IMR-90 (cell line): ENCODE measurements around the gene TNRC6B. TPM values are rescaled to one million over a fixed set of nuclear protein-coding genes. Genes with fewer than 3 reads are reported as not detected.

Experiments used
- ATAC-seq: fragments of 200-7000 bp; cut with Tn5 transposase; 2 replicates; pipeline ENCODE4 v1.9.1; 2020; ENCODE audit warnings: low read depth, mild to moderate bottlenecking, moderate library complexity
- BruUV-seq: library from RNA; stranded (reverse); fragments of 400-500 nt; replicated peaks from 2 replicates; lab custom pipeline; 2021; lab: Mats Ljungman, UMichigan
- CTCF ChIA-PET: fragments of 300-600 bp; formaldehyde crosslinking; extraction: SDS; loops from one replicate; lab custom pipeline; 2021; ENCODE audit warnings: antibody characterized with exemption; lab: Yijun Ruan, JAX
- POLR2A ChIA-PET: fragments of 300-600 bp; sonication (Branson Sonifier 250); formaldehyde crosslinking; loops from one replicate; lab custom pipeline; 2022; ENCODE audit warnings: antibody characterized with exemption; ENCODE audit not compliant: unreplicated experiment; lab: Charles Lee
- DNase-seq: peaks from one replicate; pipeline ENCODE4 v3.0.0; 2013
- H2AFZ ChIP-seq: replicated peaks from 2 replicates; pipeline ENCODE3; 2013; ENCODE audit warnings: low read length, mild to moderate bottlenecking; ENCODE audit not compliant: poor library complexity
- H2AK5ac ChIP-seq: 2 replicates; pipeline ENCODE4 v1.6.1; 2013; ENCODE audit warnings: low read depth, low read length, inconsistent platforms
- H2AK9ac ChIP-seq: replicated peaks from 2 replicates; pipeline ENCODE3; 2013; ENCODE audit warnings: mild to moderate bottlenecking, low read depth, low read length, moderate library complexity; ENCODE audit not compliant: poor library complexity
- H2BK120ac ChIP-seq: 2 replicates; pipeline ENCODE4 v1.6.1; 2013; ENCODE audit warnings: low read depth, low read length, inconsistent platforms
- H2BK15ac ChIP-seq: 3 replicates; pipeline ENCODE4 v1.6.1; 2013; ENCODE audit warnings: low read depth, low read length, inconsistent platforms
- H2BK20ac ChIP-seq: 2 replicates; pipeline ENCODE4 v1.6.1; 2013; ENCODE audit warnings: low read depth, mild to moderate bottlenecking, inconsistent platforms, low read length, moderate library complexity
- H2BK5ac ChIP-seq: 2 replicates; pipeline ENCODE4 v1.6.1; 2013; ENCODE audit warnings: mild to moderate bottlenecking, low read depth, low read length, inconsistent platforms; ENCODE audit not compliant: poor library complexity, severe bottlenecking
- H3K14ac ChIP-seq: replicated peaks from 2 replicates; pipeline ENCODE4 v1.6.1; 2013; ENCODE audit warnings: low read depth, low read length, inconsistent platforms
- H3K18ac ChIP-seq: 2 replicates; pipeline ENCODE4 v1.6.1; 2013; ENCODE audit warnings: low read depth, low read length, control low read depth
- H3K23ac ChIP-seq: 2 replicates; pipeline ENCODE4 v1.6.1; 2013; ENCODE audit warnings: low read depth, low read length, inconsistent platforms
- H3K27ac ChIP-seq: 2 replicates; pipeline ENCODE4 v1.5.1; 2013; ENCODE audit warnings: mild to moderate bottlenecking, control low read depth, low read length; ENCODE audit not compliant: insufficient read depth
- H3K27me3 ChIP-seq: 2 replicates; pipeline ENCODE4 v1.6.1; 2013; ENCODE audit warnings: low read length; ENCODE audit not compliant: control insufficient read depth, insufficient read depth
- H3K36me3 ChIP-seq: 2 replicates; pipeline ENCODE4 v1.6.1; 2013; ENCODE audit warnings: low read length, mixed read lengths; ENCODE audit not compliant: control insufficient read depth, insufficient read depth
- H3K4ac ChIP-seq: 2 replicates; pipeline ENCODE4 v1.6.1; 2013; ENCODE audit warnings: low read depth, low read length, inconsistent platforms
- H3K4me1 ChIP-seq: 2 replicates; pipeline ENCODE4 v1.6.1; 2013; ENCODE audit warnings: low read length, mixed read lengths; ENCODE audit not compliant: control insufficient read depth, insufficient read depth
- H3K4me2 ChIP-seq: 2 replicates; pipeline ENCODE4 v1.6.1; 2013; ENCODE audit warnings: low read depth, mild to moderate bottlenecking, control low read depth, low read length, moderate library complexity
- H3K4me3 ChIP-seq: 2 replicates; pipeline ENCODE4 v1.5.1; 2013; ENCODE audit warnings: low read depth, mild to moderate bottlenecking, control low read depth, low read length, moderate library complexity; ENCODE audit not compliant: insufficient read depth
- H3K56ac ChIP-seq: 2 replicates; pipeline ENCODE4 v1.6.1; 2013; ENCODE audit warnings: low read length, inconsistent platforms; ENCODE audit not compliant: insufficient read depth; ENCODE audit errors: extremely low read depth
- H3K79me1 ChIP-seq, 2 experiments: 2 replicates each; pipeline ENCODE4 v1.6.1; 2013; ENCODE audit warnings: low read length in 2 of 2, inconsistent platforms in 1 of 2, low read depth in 1 of 2
- H3K9ac ChIP-seq: 2 replicates; pipeline ENCODE4 v1.6.1; 2013; ENCODE audit warnings: low read depth, low read length, control low read depth
- H3K9me1 ChIP-seq: 2 replicates; pipeline ENCODE4 v1.6.1; 2013; ENCODE audit warnings: low read length, inconsistent platforms; ENCODE audit not compliant: insufficient read depth
- H3K9me3 ChIP-seq: 2 replicates; pipeline ENCODE4 v1.6.1; 2013; ENCODE audit warnings: low read length; ENCODE audit not compliant: control insufficient read depth, insufficient read depth
- H4K20me1 ChIP-seq: 2 replicates; pipeline ENCODE4 v1.6.1; 2013; ENCODE audit warnings: low read length, inconsistent platforms; ENCODE audit not compliant: insufficient read depth
- H4K5ac ChIP-seq: 2 replicates; pipeline ENCODE4 v1.6.1; 2013; ENCODE audit warnings: mild to moderate bottlenecking, low read depth, low read length, control low read depth
- H4K8ac ChIP-seq, 2 experiments: 2 replicates each; pipeline ENCODE4 v1.6.1; 2013; ENCODE audit warnings: low read depth in 2 of 2, low read length in 2 of 2, control low read depth in 1 of 2, inconsistent platforms in 1 of 2
- H4K91ac ChIP-seq: 2 replicates; pipeline ENCODE4 v1.6.1; 2013; ENCODE audit warnings: low read depth, low read length, inconsistent platforms; ENCODE audit not compliant: insufficient read depth
- BHLHE40 ChIP-seq: fragments of 150-350 bp; IDR thresholded peaks from 2 replicates; pipeline ENCODE4 v1.6.1; 2016; ENCODE audit warnings: mild to moderate bottlenecking, low read depth, low read length
- CEBPB ChIP-seq: IDR thresholded peaks from 2 replicates; pipeline ENCODE4 v1.6.1; 2012; ENCODE audit warnings: low read depth, low read length, improper control_type of control experiment
- CHD1 ChIP-seq: IDR thresholded peaks from 2 replicates; pipeline ENCODE4 v1.6.1; 2012; ENCODE audit warnings: low read depth, low read length, improper control_type of control experiment
- CTCF ChIP-seq: conservative IDR thresholded peaks from 2 replicates; pipeline ENCODE4 v1.5.1; 2012; ENCODE audit warnings: mild to moderate bottlenecking, low read depth, low read length, improper control_type of control experiment
- FOS ChIP-seq: fragments of 150-350 bp; IDR thresholded peaks from 2 replicates; pipeline ENCODE4 v1.6.1; 2016; ENCODE audit warnings: low read depth, low read length
- MAFK ChIP-seq: IDR thresholded peaks from 2 replicates; pipeline ENCODE4 v1.6.1; 2012; ENCODE audit warnings: low read depth, low read length, improper control_type of control experiment
- MAZ ChIP-seq: IDR thresholded peaks from 2 replicates; pipeline ENCODE4 v1.6.1; 2012; ENCODE audit warnings: low read depth, mild to moderate bottlenecking, low read length, improper control_type of control experiment, moderate library complexity, borderline replicate concordance
- MXI1 ChIP-seq: IDR thresholded peaks from 2 replicates; pipeline ENCODE4 v1.6.1; 2012; ENCODE audit warnings: low read depth, mild to moderate bottlenecking, low read length, moderate library complexity, borderline replicate concordance
- NFE2L2 ChIP-seq: fragments of 150-350 bp; IDR thresholded peaks from 2 replicates; pipeline ENCODE4 v1.6.1; 2016; ENCODE audit warnings: low read depth, mild to moderate bottlenecking, low read length
- POLR2A ChIP-seq: IDR thresholded peaks from 2 replicates; pipeline ENCODE4 v1.6.1; 2012; ENCODE audit warnings: mild to moderate bottlenecking, low read depth, low read length
- RAD21 ChIP-seq: IDR thresholded peaks from 2 replicates; pipeline ENCODE4 v1.6.1; 2012; ENCODE audit warnings: low read length, improper control_type of control experiment
- RCOR1 ChIP-seq: IDR thresholded peaks from 2 replicates; pipeline ENCODE4 v1.6.1; 2012; ENCODE audit warnings: mild to moderate bottlenecking, low read length, improper control_type of control experiment; ENCODE audit not compliant: insufficient replicate concordance
- RFX5 ChIP-seq: IDR thresholded peaks from 2 replicates; pipeline ENCODE4 v1.8.0; 2012; ENCODE audit warnings: low read depth, mild to moderate bottlenecking, low read length, moderate library complexity
- SMC3 ChIP-seq: fragments of 150-350 bp; IDR thresholded peaks from 2 replicates; pipeline ENCODE4 v1.6.1; 2016; ENCODE audit warnings: low read depth, mild to moderate bottlenecking, antibody characterized with exemption, low read length, moderate library complexity
- WGBS, 2 experiments: methylation state at CpG; one replicate each; pipeline versions ENCODE4 v1.1.5 to v1.1.7; 2013; ENCODE audit warnings: missing lambda C conversion rate in 2 of 2; ENCODE audit not compliant: insufficient read length in 1 of 2; ENCODE audit errors: extremely low coverage in 2 of 2; 5-methylcytosine and 5-hydroxymethylcytosine counted together
- dilution Hi-C: fragments of 300-500 bp; cut with HindIII; formaldehyde crosslinking; loops from one replicate; pipeline ENCODE4 v1.14.3; 2018; ENCODE audit warnings: low sequenced_read_pairs; ENCODE audit not compliant: unreplicated experiment
- in situ Hi-C: fragments of 300-500 bp; cut with MboI; formaldehyde crosslinking; loops from 3 replicates; pipeline ENCODE4 v1.14.3; 2019; ENCODE audit warnings: low sequenced_read_pairs, inconsistent platforms, mixed read lengths
- intact Hi-C: fragments of 100-400 bp; cut with micrococcal nuclease; formaldehyde crosslinking; loops from 2 replicates; pipeline ENCODE4 v1.10.0; 2022
- polyA plus RNA-seq, 3 experiments: library from polyadenylated mRNA; depleted of rRNA; stranded (reverse); fragments of >200 nt; gene quantifications; 2 replicates each; pipeline ENCODE4 v1.2.3, GENCODE V29; 2012; ENCODE audit warnings: low replicate concordance in 1 of 3
- total RNA-seq: library from RNA; depleted of rRNA; stranded (reverse); fragments of >200 nt; gene quantifications from 2 replicates; pipeline ENCODE4 v1.2.3, GENCODE V29; 2012
- TF ChIP-seq, protein P1 (sequence below): fragments of 150-350 bp; IDR thresholded peaks from 2 replicates; pipeline ENCODE4 v1.6.1; 2017; ENCODE audit warnings: mild to moderate bottlenecking, antibody characterized with exemption, low read length, low read depth
- TF ChIP-seq, protein P2 (sequence below): fragments of 150-350 bp; IDR thresholded peaks from 2 replicates; pipeline ENCODE4 v1.6.1; 2016; ENCODE audit warnings: low read depth, mild to moderate bottlenecking, low read length, moderate library complexity, borderline replicate concordance

Gene TNRC6B
- total and polyA plus RNA-seq, 2 of the 4 experiments (the other 2 are of a cell fraction), result 3.9 to 17.0 TPM

- ChIA-PET POLR2A (no interaction called here), CTCF (no interaction called here)
- Histone ChIP-seq H2AFZ (no peak overlapping the region), H4K5ac (no peak overlapping the region), H3K4me1 (no peaks in the 10 kb centered on the region), H4K20me1 (no peaks in the 10 kb centered on the region; the same call in 1 of the 2 replicates), H3K36me3 (peaks cover 7% of the 10 kb centered on the region), H3K4me3 (no peak overlapping the region), H3K18ac (no peak overlapping the region), H2AK9ac (no peak overlapping the region), H3K9me3 (no peaks in the 10 kb centered on the region), H2BK120ac (no peak overlapping the region), H2BK5ac (no peak overlapping the region), H3K27ac (no peak overlapping the region), H2BK20ac (no peak overlapping the region), H3K14ac (no peak overlapping the region), H3K56ac (no peak overlapping the region), H3K27me3 (no peaks in the 10 kb centered on the region), H4K91ac (no peak overlapping the region), H3K79me1 (peaks cover 31 to 66% of the 10 kb centered on the region in 2 experiments), H2BK15ac (no peak overlapping the region), H3K23ac (no peak overlapping the region), H3K9me1 (peaks cover 6% of the 10 kb centered on the region; the same call in 1 of the 2 replicates), H3K9ac (no peak overlapping the region), H3K4me2 (no peak overlapping the region), H2AK5ac (no peak overlapping the region), H3K4ac (no peak overlapping the region), H4K8ac (no peak overlapping the region)
- ATAC-seq, result no peak
- intact Hi-C loops, result loop anchor here (10.0 kb wide), 1 partner anchor 186 kb away; no protein-coding TSS in a partner anchor
- no peak for TF ChIP-seq RFX5
- TF ChIP-seq POLR2A, result no peak
- no peak for TF ChIP-seq MAZ
- TF ChIP-seq SMC3, result no peak
- TF ChIP-seq RCOR1, result no peak
- TF ChIP-seq, protein P1, sequence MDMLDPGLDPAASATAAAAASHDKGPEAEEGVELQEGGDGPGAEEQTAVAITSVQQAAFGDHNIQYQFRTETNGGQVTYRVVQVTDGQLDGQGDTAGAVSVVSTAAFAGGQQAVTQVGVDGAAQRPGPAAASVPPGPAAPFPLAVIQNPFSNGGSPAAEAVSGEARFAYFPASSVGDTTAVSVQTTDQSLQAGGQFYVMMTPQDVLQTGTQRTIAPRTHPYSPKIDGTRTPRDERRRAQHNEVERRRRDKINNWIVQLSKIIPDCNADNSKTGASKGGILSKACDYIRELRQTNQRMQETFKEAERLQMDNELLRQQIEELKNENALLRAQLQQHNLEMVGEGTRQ, result no peak
- TF ChIP-seq MAFK, result no peak
- TF ChIP-seq, protein P2, sequence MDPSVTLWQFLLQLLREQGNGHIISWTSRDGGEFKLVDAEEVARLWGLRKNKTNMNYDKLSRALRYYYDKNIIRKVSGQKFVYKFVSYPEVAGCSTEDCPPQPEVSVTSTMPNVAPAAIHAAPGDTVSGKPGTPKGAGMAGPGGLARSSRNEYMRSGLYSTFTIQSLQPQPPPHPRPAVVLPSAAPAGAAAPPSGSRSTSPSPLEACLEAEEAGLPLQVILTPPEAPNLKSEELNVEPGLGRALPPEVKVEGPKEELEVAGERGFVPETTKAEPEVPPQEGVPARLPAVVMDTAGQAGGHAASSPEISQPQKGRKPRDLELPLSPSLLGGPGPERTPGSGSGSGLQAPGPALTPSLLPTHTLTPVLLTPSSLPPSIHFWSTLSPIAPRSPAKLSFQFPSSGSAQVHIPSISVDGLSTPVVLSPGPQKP, result no peak
- no peak for TF ChIP-seq NFE2L2
- TF ChIP-seq CHD1, result no peak
- TF ChIP-seq FOS, result no peak
- TF ChIP-seq RAD21, result no peak
- no peak for TF ChIP-seq BHLHE40
- TF ChIP-seq MXI1, result no peak
- no peak for TF ChIP-seq CEBPB
- TF ChIP-seq CTCF, result no peak
- BruUV-seq, result no TSS peak
- DNase-seq, result no peak
- dilution Hi-C loops, result no loop called here
- no CpG with 5 or more reads among the region's 3 CpGs for WGBS, 2 experiments
- in situ Hi-C loops, result loop anchor here (10.0 kb wide), 1 partner anchor 166 kb away; no protein-coding TSS in a partner anchor
Measured at GRCh38 chr22:40250608-40251007, 72.9 kb downstream of the TNRC6B start.
